Keratinocyte (primary cell): ENCODE measurements around the gene PRKCA. TPM values are rescaled to one million over a fixed set of nuclear protein-coding genes. Genes with fewer than 3 reads are reported as not detected.

ENCODE experiments used
- DNase-seq: peaks from one replicate; pipeline ENCODE4 v3.0.0-alpha.2; 2011; ENCODE audit warnings: low read depth, missing footprints, low spot score
- FAIRE-seq: peaks from 2 replicates; lab custom pipeline; 2011; peaks lifted over from hg19 to GRCh38; lab: Jason Lieb, UNC
- H2AFZ ChIP-seq: 2 replicates; pipeline ENCODE4 v1.6.0; 2012; ENCODE audit warnings: low read length, control low read depth, inconsistent platforms; ENCODE audit not compliant: control insufficient read depth
- H3K27ac ChIP-seq: 2 replicates; pipeline ENCODE4 v1.5.1; 2011; ENCODE audit warnings: low read length; ENCODE audit not compliant: control insufficient read depth, insufficient read depth
- H3K27me3 ChIP-seq: 3 replicates; pipeline ENCODE4 v1.6.0; 2011; ENCODE audit warnings: low read length; ENCODE audit not compliant: control insufficient read depth, insufficient read depth; ENCODE audit errors: extremely low read depth
- H3K36me3 ChIP-seq, 2 experiments: 2 replicates in 1 of 2; 3 replicates in 1 of 2; pipeline ENCODE4 v1.5.1; 2011; ENCODE audit warnings: low read length in 2 of 2, mild to moderate bottlenecking in 1 of 2; ENCODE audit not compliant: control insufficient read depth in 2 of 2, insufficient read depth in 2 of 2; ENCODE audit errors: extremely low read depth in 1 of 2
- H3K4me1 ChIP-seq: 3 replicates; pipeline ENCODE4 v1.5.1; 2011; ENCODE audit warnings: low read length; ENCODE audit not compliant: control insufficient read depth, insufficient read depth; ENCODE audit errors: extremely low read depth
- H3K4me2 ChIP-seq: 3 replicates; pipeline ENCODE4 v1.6.0; 2011; ENCODE audit warnings: low read depth, low read length; ENCODE audit not compliant: control insufficient read depth, insufficient read depth; ENCODE audit errors: extremely low read depth
- H3K4me3 ChIP-seq, 3 experiments: fragments of 200-600 bp in 1 of 3; sonication (generic) in 1 of 3; 2 replicates in 2 of 3; 3 replicates in 1 of 3; pipeline ENCODE4 v1.5.1; 2011 to 2016; ENCODE audit warnings: low read length in 3 of 3, mild to moderate bottlenecking in 3 of 3, control low read depth in 2 of 3, inconsistent platforms in 1 of 3, low read depth in 1 of 3, mixed read lengths in 1 of 3, mixed run types in 1 of 3, moderate library complexity in 1 of 3; ENCODE audit not compliant: control insufficient read depth in 2 of 3, insufficient read depth in 2 of 3; ENCODE audit errors: extremely low read depth in 1 of 3
- H3K79me2 ChIP-seq: 2 replicates; pipeline ENCODE4 v1.6.0; 2012; ENCODE audit warnings: low read length; ENCODE audit not compliant: control insufficient read depth, insufficient read depth
- H3K9ac ChIP-seq: 3 replicates; pipeline ENCODE4 v1.6.0; 2011; ENCODE audit warnings: low read length; ENCODE audit not compliant: control insufficient read depth, insufficient read depth; ENCODE audit errors: extremely low read depth
- H3K9me1 ChIP-seq: 3 replicates; pipeline ENCODE4 v1.6.0; 2011; ENCODE audit warnings: low read length; ENCODE audit not compliant: control insufficient read depth, insufficient read depth; ENCODE audit errors: extremely low read depth
- H3K9me3 ChIP-seq: 2 replicates; pipeline ENCODE4 v1.5.1; 2012; ENCODE audit warnings: low read depth, low read length; ENCODE audit not compliant: control insufficient read depth
- H4K20me1 ChIP-seq: 3 replicates; pipeline ENCODE4 v1.6.0; 2011; ENCODE audit warnings: low read length; ENCODE audit not compliant: control insufficient read depth, insufficient read depth; ENCODE audit errors: extremely low read depth
- CTCF ChIP-seq, 3 experiments: IDR thresholded peaks in 1 of 3; conservative IDR thresholded peaks in 1 of 3; optimal IDR thresholded peaks in 1 of 3; 2 replicates in 2 of 3; 3 replicates in 1 of 3; pipeline versions ENCODE3 to v1.5.1; 2011; ENCODE audit warnings: low read length in 3 of 3, mild to moderate bottlenecking in 3 of 3, moderate library complexity in 2 of 3, control low read depth in 1 of 3, inconsistent platforms in 1 of 3; ENCODE audit not compliant: insufficient read depth in 2 of 3; ENCODE audit errors: extremely low read depth in 1 of 3
- EZH2 ChIP-seq: IDR thresholded peaks from one replicate; pipeline ENCODE4 v1.6.1; 2012; ENCODE audit warnings: inconsistent platforms, mild to moderate bottlenecking, low read length, moderate library complexity
- dilution Hi-C: fragments of 300-500 bp; cut with MboI; formaldehyde crosslinking; loops from one replicate; pipeline ENCODE4 v1.7.0; 2020; ENCODE audit warnings: low sequenced_read_pairs; ENCODE audit not compliant: extremely low pct_ligation_motif_present
- polyA plus RNA-seq, 5 experiments: library from polyadenylated mRNA; depleted of rRNA in 3 of 5; stranded (reverse) in 3 of 5; stranded (forward) in 1 of 5; unstranded in 1 of 5; fragments of >200 nt; gene quantifications; 1 replicate in 1 of 5; 2 replicates in 3 of 5; 3 replicates in 1 of 5; pipeline versions ENCODE4 v1.2.1 to v1.2.3, GENCODE V29; 2011 to 2012; ENCODE audit warnings: missing spikeins in 2 of 5, low read depth in 1 of 5, low replicate concordance in 1 of 5

The PRKCA gene
- polyA plus RNA-seq, 1 donor (not counting 4 experiments of a cell fraction or from before 2014, with no cell fraction given): 3.6 TPM

- Histone ChIP-seq H3K36me3 (no peaks in the 10 kb centered on the region), H3K27ac (no peak overlapping the region), H2AFZ (no peak overlapping the region), H3K9me1 (no peaks in the 10 kb centered on the region), H3K9ac (no peak overlapping the region), H3K4me1 (no peaks in the 10 kb centered on the region), H3K9me3 (no peaks in the 10 kb centered on the region), H3K4me3 (no peak overlapping the region), H3K4me2 (no peak overlapping the region), H4K20me1 (no peaks in the 10 kb centered on the region), H3K27me3 (no peaks in the 10 kb centered on the region), H3K79me2 (no peaks in the 10 kb centered on the region)
- dilution Hi-C loops: no loop called here
- DNase-seq (no peak), FAIRE-seq (no peak)
- TF ChIP-seq EZH2: no peak
- no peak for TF ChIP-seq CTCF (optimal IDR thresholded peaks at IDR 0.05 in 1 of 3, IDR thresholded peaks at IDR 0.05 in 1 of 3, conservative IDR thresholded peaks at IDR 0.05 in 1 of 3; ENCODE audit: extremely low read depth in 1 of 3, insufficient read depth in 2 of 3, low read length in 3 of 3)
Measured at GRCh38 chr17:66612993-66613392, 310.6 kb downstream of the PRKCA start.

- no peaks in the 10 kb centered on the region for H3K36me3 ChIP-seq
- H3K79me2 ChIP-seq: no peaks in the 10 kb centered on the region
Measured at GRCh38 chr17:66614469-66614868, 312.1 kb downstream of the PRKCA start.

More at GRCh38 chr17:66614469-66614868, 312.1 kb downstream of the PRKCA start:
- H3K27ac ChIP-seq: no peak overlapping the region
- H3K4me1 ChIP-seq: no peaks in the 10 kb centered on the region
- FAIRE-seq (no peak), DNase-seq (no peak)
- dilution Hi-C loops: no loop called here
- no peak overlapping the region for H3K9ac ChIP-seq
- H3K27me3 ChIP-seq: no peaks in the 10 kb centered on the region
- no peak overlapping the region for H3K4me3 ChIP-seq
- H3K9me1 ChIP-seq: no peaks in the 10 kb centered on the region
- H2AFZ ChIP-seq: no peak overlapping the region
- TF ChIP-seq EZH2: no peak
- TF ChIP-seq CTCF (optimal IDR thresholded peaks at IDR 0.05 in 1 of 3, IDR thresholded peaks at IDR 0.05 in 1 of 3, conservative IDR thresholded peaks at IDR 0.05 in 1 of 3; ENCODE audit: extremely low read depth in 1 of 3, insufficient read depth in 2 of 3, low read length in 3 of 3): no peak
- H3K4me2 ChIP-seq: no peak overlapping the region
- no peaks in the 10 kb centered on the region for H3K9me3 ChIP-seq
- H4K20me1 ChIP-seq: no peaks in the 10 kb centered on the region
